Panc1 (cell line): ENCODE results near the gene PTEN.

ENCODE experiments used
- CTCF ChIP-seq: fragments of 450-650 bp; IDR thresholded peaks from 2 replicates; pipeline ENCODE4 v1.5.1; 2017; ENCODE audit warnings: mild to moderate bottlenecking
- POLR2AphosphoS5 ChIP-seq: IDR thresholded peaks from 2 replicates; pipeline ENCODE4 v1.6.1; 2012; ENCODE audit warnings: mild to moderate bottlenecking, low read depth, low read length, moderate library complexity
- SIN3A ChIP-seq: IDR thresholded peaks from 2 replicates; pipeline ENCODE4 v1.6.1; 2012; ENCODE audit warnings: low read depth, mild to moderate bottlenecking, low read length, moderate library complexity, borderline replicate concordance; ENCODE audit not compliant: insufficient read depth
- TCF7L2 ChIP-seq: IDR thresholded peaks from 2 replicates; pipeline ENCODE4 v1.6.1; 2011; ENCODE audit warnings: mild to moderate bottlenecking, low read depth, low read length, inconsistent platforms

DNA sequence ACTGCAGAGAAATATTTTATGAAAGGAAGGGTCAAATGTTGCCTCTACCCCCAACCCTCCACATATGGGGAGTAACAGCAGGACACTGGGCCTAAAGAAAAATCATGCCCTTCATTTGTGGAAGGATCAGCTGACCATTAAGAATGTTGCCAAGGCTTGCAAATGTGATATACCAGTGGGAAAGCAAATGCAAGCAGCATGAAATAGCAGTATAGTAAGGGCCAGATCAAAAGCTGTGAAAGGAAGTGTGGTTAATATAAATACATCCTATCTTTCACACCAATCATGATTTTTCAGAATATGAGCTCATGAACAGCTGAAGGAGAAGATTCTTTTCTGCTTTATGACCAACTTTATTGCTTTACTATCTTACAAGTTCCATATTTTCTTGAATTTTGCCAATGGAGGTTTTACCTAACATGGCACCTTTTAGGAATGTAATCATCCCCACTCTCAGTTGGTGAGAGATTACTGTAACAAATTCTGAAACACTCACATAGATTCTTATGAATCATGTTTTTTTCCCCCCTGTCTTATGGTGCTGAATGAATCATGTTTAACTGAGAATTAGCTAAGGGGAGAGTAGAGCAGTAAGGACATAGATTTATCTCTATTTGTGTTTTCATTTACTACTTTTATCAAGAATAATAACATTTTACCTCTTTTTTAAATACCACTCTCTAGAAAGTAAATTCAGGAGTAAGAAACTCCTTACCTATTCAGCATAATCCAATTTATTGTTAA, 33.3 kb upstream of the PTEN start:
- TF ChIP-seq CTCF (no peak), TCF7L2 (no peak), POLR2AphosphoS5 (no peak), SIN3A (no peak)
